22Rv1 (cell line): ENCODE measurements around the gene MAD1L1.

Experiments used
- H3K27ac ChIP-seq: fragments of 450-650 bp; 2 replicates; pipeline ENCODE4 v1.5.1; 2017
- CTCF ChIP-seq: fragments of 450-650 bp; IDR thresholded peaks from 2 replicates; pipeline ENCODE4 v1.5.1; 2017; ENCODE audit warnings: mild to moderate bottlenecking
- ZFX ChIP-seq: fragments of 450-650 bp; IDR thresholded peaks from 2 replicates; pipeline ENCODE4 v1.6.1; 2017; ENCODE audit warnings: antibody characterized with exemption, borderline replicate concordance

The MAD1L1 gene

GRCh38 chr7:1893036-1893435, 339.7 kb downstream of the MAD1L1 start:
- no peak for TF ChIP-seq CTCF
- TF ChIP-seq ZFX: no peak
- no peak overlapping the region for H3K27ac ChIP-seq

GRCh38 chr7:1892011-1892965, 340.5 kb downstream of the MAD1L1 start:
- H3K27ac ChIP-seq: no peak overlapping the region
- TF ChIP-seq CTCF: no peak
- no peak for TF ChIP-seq ZFX

GRCh38 chr7:1890289-1891235, 342.2 kb downstream of the MAD1L1 start:
- no peak for TF ChIP-seq ZFX

GRCh38 chr7:1889556-1890181, 343.1 kb downstream of the MAD1L1 start:
- no peak for TF ChIP-seq ZFX
- no peak for TF ChIP-seq CTCF
- no peak overlapping the region for H3K27ac ChIP-seq

More at GRCh38 chr7:1890289-1891235, 342.2 kb downstream of the MAD1L1 start:
- H3K27ac ChIP-seq: no peak overlapping the region

GRCh38 chr7:1889091-1889490, 343.7 kb downstream of the MAD1L1 start:
- TF ChIP-seq ZFX (no peak), CTCF (no peak)
- no peak overlapping the region for H3K27ac ChIP-seq

- no peak for TF ChIP-seq ZFX
- no peak for TF ChIP-seq CTCF
- H3K27ac ChIP-seq: no peak overlapping the region
Observed at GRCh38 chr7:1888425-1888824, 344.3 kb downstream of the MAD1L1 start.

GRCh38 chr7:1887251-1887650, 345.5 kb downstream of the MAD1L1 start:
- TF ChIP-seq CTCF: no peak
- TF ChIP-seq ZFX: no peak
- no peak overlapping the region for H3K27ac ChIP-seq
